ENCODE data around the gene PROM2.
"Not testable (repeated sequence)": the region's sequence is repeated elsewhere in the genome, so short reads cannot be mapped to it uniquely, and the experiment has no call there.

Gene PROM2

DNA sequence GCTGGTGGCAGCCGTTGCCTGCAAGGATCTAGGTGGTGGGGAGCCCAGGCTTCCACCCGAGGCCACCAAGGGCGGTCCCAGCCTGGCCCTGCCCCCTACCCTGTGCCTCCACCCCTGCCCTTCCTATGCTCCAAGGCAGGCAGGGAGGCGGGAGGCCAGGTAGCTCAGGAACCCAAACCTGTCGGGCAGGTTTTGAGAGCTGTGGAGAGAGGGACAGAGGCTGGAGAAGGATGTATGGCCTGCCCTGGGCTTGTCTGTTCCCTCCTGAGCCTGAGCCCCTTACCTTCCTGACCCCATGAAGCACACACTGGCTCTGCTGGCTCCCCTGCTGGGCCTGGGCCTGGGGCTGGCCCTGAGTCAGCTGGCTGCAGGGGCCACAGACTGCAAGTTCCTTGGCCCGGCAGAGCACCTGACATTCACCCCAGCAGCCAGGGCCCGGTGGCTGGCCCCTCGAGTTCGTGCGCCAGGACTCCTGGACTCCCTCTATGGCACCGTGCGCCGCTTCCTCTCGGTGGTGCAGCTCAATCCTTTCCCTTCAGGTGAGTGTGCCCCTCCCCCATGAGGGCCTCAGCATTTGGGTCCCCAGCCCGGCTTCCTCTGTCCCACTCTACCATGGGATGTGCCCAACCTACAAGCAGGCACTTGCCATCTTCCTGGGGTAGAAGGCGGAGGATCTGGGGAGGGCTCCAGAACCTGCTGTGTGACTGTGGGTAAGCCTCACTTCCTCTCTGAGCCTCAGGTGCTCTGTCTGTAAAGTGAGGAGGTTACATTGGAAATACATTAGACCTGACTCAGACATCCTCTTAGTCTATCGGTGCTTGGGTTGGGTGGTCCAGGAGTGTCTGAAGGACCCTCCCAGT, at the start of gene PROM2:
Gene PROM2 (plus strand): TSS at position 159 of the 860 bp plus-strand sequence. CDS start 137 bp downstream, at position 296.
- FAIRE-seq = no peak

- FAIRE-seq = no peak
Measured at GRCh38 chr2:95225658-95226057, 48.6 kb upstream of the PROM2 start.

- FAIRE-seq = no peak
Measured at GRCh38 chr2:95231723-95232122, 42.5 kb upstream of the PROM2 start.

GRCh38 chr2:95232232-95232631, 42.0 kb upstream of the PROM2 start:
- FAIRE-seq = no peak

GRCh38 chr2:95234286-95234785, 39.9 kb upstream of the PROM2 start:
- FAIRE-seq = no peak

DNA sequence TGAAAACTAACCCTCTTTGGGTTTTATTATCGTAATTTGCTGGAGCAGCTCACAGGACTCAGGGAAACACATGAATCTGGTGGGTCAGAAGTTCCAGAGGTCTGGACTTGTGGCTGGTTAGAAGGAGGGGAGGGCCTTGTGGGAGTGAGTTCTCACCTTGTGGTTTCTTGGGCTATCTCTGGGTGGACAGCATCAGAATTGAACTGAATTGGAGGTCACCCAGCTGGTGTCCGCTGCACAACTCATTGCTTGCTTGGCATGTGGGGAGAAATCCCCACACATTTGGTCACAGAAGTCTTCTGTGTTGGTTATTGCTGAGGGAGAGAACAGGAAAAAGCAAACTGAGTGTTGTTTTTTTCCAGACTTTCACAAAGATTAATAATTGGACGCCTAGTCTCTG, 39.4 kb upstream of the PROM2 start:
- no peak for FAIRE-seq

DNA sequence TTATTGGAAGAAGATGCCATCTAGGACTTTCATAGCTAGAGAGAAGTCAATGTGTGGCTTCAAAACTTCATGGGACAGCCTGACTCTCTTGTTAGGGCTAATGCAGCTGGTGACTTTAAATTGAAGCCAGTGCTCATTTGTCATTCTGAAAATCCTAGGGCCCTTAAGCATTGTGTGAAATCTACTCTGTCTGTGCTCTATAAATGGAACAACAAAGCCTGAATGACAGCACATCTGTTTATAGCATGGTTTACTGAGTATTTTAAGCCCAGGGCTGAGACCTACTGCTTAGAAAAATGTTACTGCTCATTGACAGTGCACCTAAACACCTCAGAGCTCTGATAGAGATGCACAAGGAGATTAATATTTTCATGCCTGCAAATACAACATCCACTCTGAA, 36.1 kb upstream of the PROM2 start:
- FAIRE-seq = no peak

GRCh38 chr2:95240091-95240490, 34.2 kb upstream of the PROM2 start:
- FAIRE-seq = no peak

- FAIRE-seq = no peak
Measured at GRCh38 chr2:95240556-95240955, 33.7 kb upstream of the PROM2 start.

GRCh38 chr2:95242084-95242483, 32.2 kb upstream of the PROM2 start:
- not testable (repeated sequence) for FAIRE-seq

GRCh38 chr2:95258271-95258670, 16.0 kb upstream of the PROM2 start:
- no peak for FAIRE-seq

GRCh38 chr2:95260028-95261023, 13.9 kb upstream of the PROM2 start:
- no peak for FAIRE-seq

GRCh38 chr2:95261602-95262001, 12.6 kb upstream of the PROM2 start:
- no peak for FAIRE-seq

- no peak for FAIRE-seq
Measured at GRCh38 chr2:95262896-95263542, 11.2 kb upstream of the PROM2 start.

GRCh38 chr2:95264624-95265023, 9.6 kb upstream of the PROM2 start:
- FAIRE-seq = no peak

DNA sequence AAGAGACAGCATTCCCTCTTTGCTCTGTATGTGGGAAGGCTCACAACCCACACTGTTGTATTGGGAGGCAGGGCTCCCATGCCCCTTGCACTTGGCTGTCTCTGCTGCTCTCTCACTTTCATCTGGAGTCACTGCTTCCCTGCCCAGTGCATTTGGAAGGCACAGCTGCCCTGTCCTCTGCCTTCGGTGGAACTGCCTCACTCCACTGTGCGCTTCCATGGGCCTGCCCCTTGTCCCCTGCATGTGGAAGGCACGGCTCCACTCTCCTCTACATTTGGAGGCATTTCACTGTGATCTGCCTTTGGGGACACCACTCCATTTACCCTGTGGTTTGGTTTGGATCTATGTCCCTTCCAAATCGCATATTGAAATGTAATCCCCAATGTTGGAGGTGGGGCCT, 9.1 kb upstream of the PROM2 start:
- no peak for FAIRE-seq

DNA sequence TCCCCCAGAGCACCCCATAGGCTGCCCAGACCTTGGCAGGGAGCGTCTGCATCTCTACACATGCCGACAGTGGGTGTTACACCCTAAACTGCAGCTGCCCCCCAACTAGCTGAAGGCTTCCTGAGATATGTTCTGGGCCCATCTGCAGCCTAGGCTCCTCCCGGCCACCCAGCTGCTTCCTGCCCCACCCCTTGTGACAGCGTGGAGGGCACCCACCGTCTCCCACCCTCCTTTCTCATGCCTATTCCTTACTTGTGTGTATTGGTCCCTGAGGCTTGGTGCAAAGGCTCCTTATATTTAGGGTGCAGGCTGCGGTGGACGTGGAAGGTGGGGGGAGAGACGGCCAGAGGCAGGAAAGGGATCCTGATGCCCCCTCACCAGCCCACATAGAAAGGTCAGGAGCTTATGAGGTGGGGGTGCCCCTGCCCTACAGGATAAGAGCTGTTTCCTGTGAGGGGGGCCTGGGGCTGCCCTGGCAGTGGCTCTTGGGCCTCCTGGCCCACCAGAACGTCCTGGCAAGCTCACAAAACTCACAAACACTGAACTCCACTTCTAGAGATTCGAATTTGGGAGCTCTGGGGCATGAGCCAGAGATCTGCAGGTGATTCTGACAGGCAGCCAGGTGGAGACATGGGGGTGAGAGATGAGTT, 7.3 kb upstream of the PROM2 start:
- FAIRE-seq = no peak

GRCh38 chr2:95267458-95268210, 6.6 kb upstream of the PROM2 start:
- FAIRE-seq = no peak

GRCh38 chr2:95268211-95269035, 5.8 kb upstream of the PROM2 start:
- FAIRE-seq = no peak

GRCh38 chr2:95269036-95269680, 5.1 kb upstream of the PROM2 start:
- no peak for FAIRE-seq

Measured in islet of Langerhans (tissue), 1 donor.